Right ventricle myocardium superior (tissue), 1 donor: ENCODE data around the gene FRMD1. TPM values are rescaled to one million over a fixed set of nuclear protein-coding genes. Genes with fewer than 3 reads are reported as not detected.

Source experiments
- ATAC-seq: fragments of 200-7000 bp; cut with Tn5 transposase; one replicate; pipeline ENCODE4 v1.9.1; 2020; ENCODE audit warnings: mild to moderate bottlenecking; ENCODE audit not compliant: poor library complexity
- DNase-seq: peaks from one replicate; pipeline ENCODE4 v3.0.0-alpha.2; 2020
- intact Hi-C: fragments of 100-400 bp; cut with DNase I; formaldehyde crosslinking; loops from one replicate; pipeline ENCODE4 v1.11.2; 2022
- total RNA-seq: library from RNA; stranded (reverse); fragmentation: NEBNext Ultra II Directional; extraction: Animal tissue kit (Norgen Biotek cat#: 25700); gene quantifications from one replicate; pipeline ENCODE4 v1.2.1, GENCODE V29; 2021
- donor health status: DM: no; HTN: yes; CAD: no; lungs with severe emphysema.

Gene FRMD1
- total RNA-seq, 1 donor from 2014 or later, result 1.0 TPM

- DNase-seq (peak; percentile 26), ATAC-seq (no peak)
- intact Hi-C loops, result no loop called here
Observed at GRCh38 chr6:168099201-168100010, 20.4 kb upstream of the FRMD1 start.

- DNase-seq (peak; percentile 38), ATAC-seq (no peak)
- intact Hi-C loops, result no loop called here
Observed at GRCh38 chr6:168098431-168098861, 19.4 kb upstream of the FRMD1 start.

- intact Hi-C loops, result no loop called here
- peak; percentile 78 for DNase-seq
- ATAC-seq, result peak; percentile 88
Observed at GRCh38 chr6:168097621-168098430, 18.8 kb upstream of the FRMD1 start.

- ATAC-seq, result peak; percentile 10
- peak; percentile 41 for DNase-seq
- intact Hi-C loops, result no loop called here
Observed at GRCh38 chr6:168097221-168097620, 18.2 kb upstream of the FRMD1 start.

GRCh38 chr6:168096271-168096764, 17.3 kb upstream of the FRMD1 start:
- intact Hi-C loops, result no loop called here
- DNase-seq, result peak; percentile 32
- ATAC-seq, result no peak

- ATAC-seq (no peak), DNase-seq (peak; percentile 9)
- intact Hi-C loops, result no loop called here
Observed at GRCh38 chr6:168095716-168096250, 16.8 kb upstream of the FRMD1 start.

GRCh38 chr6:168095171-168095691, 16.2 kb upstream of the FRMD1 start:
- intact Hi-C loops, result no loop called here
- peak; percentile 24 for DNase-seq

GRCh38 chr6:168093634-168094033, 14.6 kb upstream of the FRMD1 start:
- intact Hi-C loops, result no loop called here

More at GRCh38 chr6:168095171-168095691, 16.2 kb upstream of the FRMD1 start:
- ATAC-seq, result no peak

GRCh38 chr6:168093071-168093505, 14.1 kb upstream of the FRMD1 start:
- intact Hi-C loops, result no loop called here
- ATAC-seq, result no peak
- peak; percentile 30 for DNase-seq

More at GRCh38 chr6:168093634-168094033, 14.6 kb upstream of the FRMD1 start:
- DNase-seq (peak; percentile 28), ATAC-seq (no peak)

- no peak for DNase-seq
- intact Hi-C loops, result no loop called here
- no peak for ATAC-seq
Observed at GRCh38 chr6:168092541-168092940, 13.5 kb upstream of the FRMD1 start.

- ATAC-seq, result no peak
- intact Hi-C loops, result no loop called here
Observed at GRCh38 chr6:168091381-168092264, 12.6 kb upstream of the FRMD1 start.

GRCh38 chr6:168090706-168091105, 11.7 kb upstream of the FRMD1 start:
- ATAC-seq (no peak), DNase-seq (peak; percentile 22)
- intact Hi-C loops, result no loop called here

More at GRCh38 chr6:168091381-168092264, 12.6 kb upstream of the FRMD1 start:
- peak; percentile 37 for DNase-seq

- intact Hi-C loops, result no loop called here
- ATAC-seq (no peak), DNase-seq (peak; percentile 21)
Observed at GRCh38 chr6:168090064-168090690, 11.2 kb upstream of the FRMD1 start.

GRCh38 chr6:168089186-168090063, 10.4 kb upstream of the FRMD1 start:
- intact Hi-C loops, result no loop called here
- ATAC-seq (no peak), DNase-seq (peak; percentile 22)

GRCh38 chr6:168088161-168089053, 9.4 kb upstream of the FRMD1 start:
- DNase-seq, result peak; percentile 61
- intact Hi-C loops, result no loop called here
- ATAC-seq, result peak; percentile 66
